ENCODE data around the gene ACADVL. TPM values are rescaled to one million over a fixed set of nuclear protein-coding genes. Genes with fewer than 3 reads are reported as not detected.

ACADVL gene
- total and polyA plus RNA-seq, 9 donors, result 277 to 638 (median 374) TPM

DNA sequence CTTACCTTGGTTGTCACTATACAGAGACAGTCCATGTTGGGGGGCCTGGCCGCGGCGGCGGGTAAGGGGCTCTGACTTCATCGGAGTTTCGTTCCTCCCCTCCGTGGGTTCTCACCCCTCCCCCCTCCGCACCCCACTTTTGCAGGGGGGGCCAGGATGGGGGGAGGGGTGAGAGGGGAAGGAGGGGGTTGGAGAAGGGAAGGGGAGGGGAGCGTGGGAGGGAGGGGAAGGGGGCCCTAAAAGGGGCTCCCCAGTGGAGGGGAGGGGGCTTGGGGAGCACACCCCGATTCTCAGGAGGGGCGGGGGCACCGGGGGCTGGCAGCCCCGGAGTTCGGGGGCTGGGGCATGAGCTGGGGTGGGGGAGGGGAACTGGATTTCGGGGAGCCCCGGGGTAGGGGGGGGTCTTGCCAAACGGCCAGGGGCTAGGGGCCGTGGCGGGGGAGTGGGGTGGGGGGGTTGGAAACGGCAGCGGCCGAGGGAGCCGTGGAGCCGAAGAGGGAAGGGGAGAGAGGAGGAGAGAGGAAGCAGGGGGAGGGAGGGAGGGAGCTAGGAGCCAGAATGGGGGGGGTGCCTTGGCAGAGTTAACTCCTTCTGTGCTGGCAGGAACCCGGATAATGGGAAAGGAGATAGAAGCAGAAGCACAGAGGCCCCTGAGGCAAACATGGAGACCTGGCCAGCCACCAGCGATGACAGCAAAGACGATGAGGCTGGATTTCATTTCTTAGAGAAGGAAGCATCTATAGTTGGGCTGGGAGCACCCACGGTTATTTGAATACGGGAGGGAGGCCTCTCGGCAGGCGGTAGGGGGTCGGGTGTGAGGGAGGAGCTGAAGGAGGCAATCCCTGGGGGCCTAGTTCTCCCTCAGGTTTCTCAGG is 2.4 kb upstream of the ACADVL start:
- H3K4me3 ChIP-seq, result peak overlapping the region; percentile 46
- TF ChIP-seq, protein P1, sequence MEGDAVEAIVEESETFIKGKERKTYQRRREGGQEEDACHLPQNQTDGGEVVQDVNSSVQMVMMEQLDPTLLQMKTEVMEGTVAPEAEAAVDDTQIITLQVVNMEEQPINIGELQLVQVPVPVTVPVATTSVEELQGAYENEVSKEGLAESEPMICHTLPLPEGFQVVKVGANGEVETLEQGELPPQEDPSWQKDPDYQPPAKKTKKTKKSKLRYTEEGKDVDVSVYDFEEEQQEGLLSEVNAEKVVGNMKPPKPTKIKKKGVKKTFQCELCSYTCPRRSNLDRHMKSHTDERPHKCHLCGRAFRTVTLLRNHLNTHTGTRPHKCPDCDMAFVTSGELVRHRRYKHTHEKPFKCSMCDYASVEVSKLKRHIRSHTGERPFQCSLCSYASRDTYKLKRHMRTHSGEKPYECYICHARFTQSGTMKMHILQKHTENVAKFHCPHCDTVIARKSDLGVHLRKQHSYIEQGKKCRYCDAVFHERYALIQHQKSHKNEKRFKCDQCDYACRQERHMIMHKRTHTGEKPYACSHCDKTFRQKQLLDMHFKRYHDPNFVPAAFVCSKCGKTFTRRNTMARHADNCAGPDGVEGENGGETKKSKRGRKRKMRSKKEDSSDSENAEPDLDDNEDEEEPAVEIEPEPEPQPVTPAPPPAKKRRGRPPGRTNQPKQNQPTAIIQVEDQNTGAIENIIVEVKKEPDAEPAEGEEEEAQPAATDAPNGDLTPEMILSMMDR (IDR thresholded peaks at IDR 0.05), result no peak
- TF ChIP-seq EP300 (IDR thresholded peaks at IDR 0.05) (no peak), POLR2A (IDR thresholded peaks at IDR 0.05) (no peak)

DNA sequence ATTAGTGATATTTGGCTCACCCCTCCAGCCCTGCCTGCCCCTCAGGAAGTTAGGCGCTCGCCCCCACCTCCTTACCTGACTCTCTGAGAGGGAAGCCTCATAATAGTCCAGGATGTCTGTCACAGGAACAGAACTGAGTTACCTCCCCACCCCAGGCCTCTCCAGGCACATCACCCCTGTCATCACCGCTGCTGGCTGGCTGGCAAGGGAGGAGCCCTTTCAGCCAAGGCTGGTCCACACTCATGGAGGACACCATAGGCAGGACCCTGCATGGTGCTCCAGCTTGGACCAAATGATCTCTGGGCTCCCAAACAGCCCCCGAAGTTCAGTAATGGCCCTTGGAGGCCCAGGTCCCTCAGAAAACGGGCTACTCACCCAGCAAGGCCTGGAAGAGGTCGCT is 1.6 kb upstream of the ACADVL start:
- Histone ChIP-seq H3K27me3 (no peaks in the 10 kb centered on the region), H3K4me3 (no peak overlapping the region), H3K36me3 (no peaks in the 10 kb centered on the region), H3K9me3 (no peaks in the 10 kb centered on the region), H3K27ac (peak overlapping the region in 1 of 2 donors; percentile 26), H3K4me1 (ENCODE audit: insufficient read depth) (peaks cover 19% of the 10 kb centered on the region)
- TF ChIP-seq, protein P1 (IDR thresholded peaks at IDR 0.05), result no peak
- TF ChIP-seq POLR2A (IDR thresholded peaks at IDR 0.05) (no peak), EP300 (IDR thresholded peaks at IDR 0.05) (no peak)
- intact Hi-C loops (cut with DNase I), result no loop called here
- 55 to 62% (median 57%) methylated on average over 6 of the region's 6 CpGs for WGBS, 3 donors
- DNase-seq, result peak in 2 of 5 donors; percentile 43 to 45

More for the DNA sequence above, 2.4 kb upstream of the ACADVL start:
- Histone ChIP-seq H3K9me3 (no peaks in the 10 kb centered on the region), H3K27ac (peak overlapping the region; percentile 26 to 87), H3K27me3 (no peaks in the 10 kb centered on the region), H3K36me3 (no peaks in the 10 kb centered on the region), H3K4me1 (ENCODE audit: insufficient read depth) (peaks cover 19% of the 10 kb centered on the region)
- intact Hi-C loops (cut with DNase I), result no loop called here
- DNase-seq, result peak in 4 of 5 donors; percentile 74 to 82 (median 76)
- 2 to 3% (median 2%) methylated on average over 28 to 32 of the region's 32 CpGs for WGBS, 3 donors

DNA sequence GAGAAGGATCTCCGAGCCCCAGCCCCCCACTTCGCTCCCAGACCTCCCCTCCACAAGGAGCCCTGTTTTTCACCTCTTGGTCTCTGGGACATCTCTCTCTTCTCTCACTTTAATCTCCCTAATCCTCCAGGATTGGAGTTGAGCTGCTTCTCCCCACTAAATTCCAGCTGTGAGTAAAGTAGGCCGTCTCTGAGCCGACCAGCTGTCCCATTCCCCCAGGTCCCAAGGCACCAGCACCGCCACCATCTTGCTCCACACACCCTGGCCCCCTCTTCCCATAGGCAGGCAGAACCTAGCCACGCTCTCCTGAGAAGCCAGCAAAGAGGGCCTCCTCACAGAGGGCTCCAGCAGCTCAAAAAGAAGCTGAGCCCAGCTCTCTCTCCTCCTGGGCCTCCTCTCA is 980 bp upstream of the ACADVL start:
- WGBS, 3 donors, result 78 to 83% (median 81%) methylated on average over 6 of the region's 6 CpGs
- Histone ChIP-seq H3K36me3 (no peaks in the 10 kb centered on the region), H3K27me3 (no peaks in the 10 kb centered on the region), H3K27ac (no peak overlapping the region), H3K9me3 (no peaks in the 10 kb centered on the region), H3K4me1 (ENCODE audit: insufficient read depth) (peaks cover 17% of the 10 kb centered on the region), H3K4me3 (no peak overlapping the region)
- intact Hi-C loops (cut with DNase I), result no loop called here
- no peak for TF ChIP-seq POLR2A (IDR thresholded peaks at IDR 0.05)
- no peak for TF ChIP-seq EP300 (IDR thresholded peaks at IDR 0.05)
- TF ChIP-seq, protein P1 (IDR thresholded peaks at IDR 0.05), result no peak
- peak in 1 of 5 donors; percentile 33 for DNase-seq

DNA sequence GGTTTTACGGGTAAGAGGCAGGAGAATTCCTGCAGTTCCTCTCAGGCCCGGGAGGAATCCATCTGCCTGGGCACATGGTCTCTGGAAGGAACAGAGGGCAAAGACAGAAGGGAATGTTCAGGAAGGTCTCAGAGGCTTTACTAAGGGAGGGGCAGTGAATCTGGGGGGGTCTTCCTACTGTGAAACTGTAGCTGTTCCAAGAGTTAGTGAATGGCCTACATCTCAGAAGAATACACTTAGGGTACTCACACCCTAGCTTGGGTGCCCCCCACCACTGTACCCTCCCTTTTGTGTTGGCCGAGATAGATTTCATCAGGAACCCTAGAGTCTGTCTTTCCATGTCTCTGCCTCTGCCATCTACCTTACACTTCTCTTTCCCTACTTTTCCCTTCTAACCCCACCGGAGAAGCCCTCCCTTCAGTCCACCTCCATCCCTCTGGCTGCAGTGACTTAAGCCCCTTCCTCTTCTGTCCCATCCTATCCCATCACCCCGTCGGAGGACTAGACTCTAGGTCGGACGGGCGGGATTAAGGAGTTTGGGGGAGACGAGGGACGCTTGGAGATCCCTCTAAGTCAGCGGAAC is 418 bp upstream of the ACADVL start:
- H3K4me3 ChIP-seq, result peak overlapping the region; percentile 98
- no peak for TF ChIP-seq EP300 (IDR thresholded peaks at IDR 0.05)
- TF ChIP-seq, protein P1 (IDR thresholded peaks at IDR 0.05), result no peak
- no peak for TF ChIP-seq POLR2A (IDR thresholded peaks at IDR 0.05)
- no peaks in the 10 kb centered on the region for H3K27me3 ChIP-seq
- DNase-seq, result no peak
- WGBS, 3 donors, result 14 to 15% (median 15%) methylated on average over 12 of the region's 12 CpGs
- H3K27ac ChIP-seq, result peak overlapping the region; percentile 47 to 95
- H3K36me3 ChIP-seq, result no peaks in the 10 kb centered on the region
- no peaks in the 10 kb centered on the region for H3K9me3 ChIP-seq
- H3K4me1 ChIP-seq (ENCODE audit: insufficient read depth), result peaks cover 16% of the 10 kb centered on the region
- intact Hi-C loops (cut with DNase I), result no loop called here

Data from ovary (tissue), 9 donors.